GM12878 (cell line): Measurements from ENCODE around the gene ANP32B. TPM values are rescaled to one million over a fixed set of nuclear protein-coding genes. Genes with fewer than 3 reads are reported as not detected.

Experiments
- ATAC-seq: fragments of 200-7000 bp; cut with Tn5 transposase; 3 replicates; pipeline ENCODE4 v1.9.1; 2020; ENCODE audit warnings: mild to moderate bottlenecking, moderate library complexity
- BruUV-seq: library from RNA; stranded (reverse); fragments of 400-500 nt; replicated peaks from 2 replicates; lab custom pipeline; 2021; lab: Mats Ljungman, UMichigan
- CTCF ChIA-PET: fragments of 300-600 bp; sonication (Branson Sonifier 250); formaldehyde crosslinking; extraction: SDS; loops from one replicate; lab custom pipeline; 2021; ENCODE audit warnings: inconsistent platforms; lab: Yijun Ruan, JAX
- POLR2A ChIA-PET: fragments of 350-600 bp; formaldehyde crosslinking; extraction: SDS; loops from one replicate; lab custom pipeline; 2021; ENCODE audit warnings: inconsistent platforms; lab: Charles Lee
- RAD21 ChIA-PET: fragments of 300-600 bp; sonication (Branson Sonifier 250); formaldehyde crosslinking; loops from one replicate; lab custom pipeline; 2023; ENCODE audit warnings: antibody characterized with exemption; ENCODE audit not compliant: unreplicated experiment; lab: Charles Lee
- SMC1A ChIA-PET: fragments of 300-600 bp; sonication (Branson Sonifier 250); formaldehyde crosslinking; loops from one replicate; lab custom pipeline; 2023; ENCODE audit not compliant: unreplicated experiment, uncharacterized antibody; lab: Charles Lee
- DNase-seq: peaks from one replicate; pipeline ENCODE4 v3.0.0-alpha.2; 2011; ENCODE audit warnings: low read depth, low spot score
- FAIRE-seq: peaks from 3 replicates; lab custom pipeline; 2011; peaks lifted over from hg19 to GRCh38; lab: Jason Lieb, UNC
- H2AFZ ChIP-seq: 2 replicates; pipeline ENCODE4 v1.6.0; 2011; ENCODE audit warnings: low read depth, low read length, control low read depth; ENCODE audit not compliant: control insufficient read depth
- H3K27ac ChIP-seq: 2 replicates; pipeline ENCODE4 v1.5.1; 2011; ENCODE audit warnings: control low read depth; ENCODE audit not compliant: control insufficient read depth, insufficient read depth
- H3K27me3 ChIP-seq, 2 experiments: replicated peaks in 1 of 2; 2 replicates each; pipeline versions ENCODE4 v1.6.0 to v1.6.1; 2011; ENCODE audit warnings: low read length in 1 of 2; ENCODE audit not compliant: control insufficient read depth in 2 of 2, insufficient read depth in 2 of 2
- H3K36me3 ChIP-seq, 2 experiments: 2 replicates each; pipeline ENCODE4 v1.5.1; 2011; ENCODE audit warnings: low read length in 1 of 2; ENCODE audit not compliant: control insufficient read depth in 2 of 2, insufficient read depth in 2 of 2
- H3K4me1 ChIP-seq: 2 replicates; pipeline ENCODE4 v1.6.1; 2011; ENCODE audit warnings: mild to moderate bottlenecking, low read length, moderate library complexity, mixed read lengths; ENCODE audit not compliant: control insufficient read depth, insufficient read depth
- H3K4me2 ChIP-seq: 2 replicates; pipeline ENCODE4 v1.6.0; 2011; ENCODE audit warnings: control low read depth; ENCODE audit not compliant: control insufficient read depth, insufficient read depth
- H3K4me3 ChIP-seq: fragments of 200-600 bp; sonication (generic); 2 replicates; pipeline ENCODE4 v1.5.1; 2016
- H3K79me2 ChIP-seq: 2 replicates; pipeline ENCODE4 v1.6.0; 2011; ENCODE audit warnings: low read length; ENCODE audit not compliant: control insufficient read depth, insufficient read depth
- H3K9ac ChIP-seq: 2 replicates; pipeline ENCODE4 v1.8.0; 2011; ENCODE audit warnings: low read length, control low read depth, mixed read lengths; ENCODE audit not compliant: control insufficient read depth, insufficient read depth
- H3K9me3 ChIP-seq: replicated peaks from 3 replicates; pipeline ENCODE4 v1.5.1; 2011; ENCODE audit warnings: mild to moderate bottlenecking, low read length; ENCODE audit not compliant: control insufficient read depth, insufficient read depth
- H4K20me1 ChIP-seq: 2 replicates; pipeline ENCODE4 v1.6.0; 2011; ENCODE audit not compliant: control insufficient read depth, insufficient read depth
- ASH2L ChIP-seq: fragments of 300-600, 200-600 bp; sonication (generic); IDR thresholded peaks from 2 replicates; pipeline ENCODE4 v1.6.1; 2017; ENCODE audit warnings: low read depth, mild to moderate bottlenecking, borderline replicate concordance
- EGR1 ChIP-seq, 2 experiments: IDR thresholded peaks; 1 replicate in 1 of 2; 2 replicates in 1 of 2; pipeline ENCODE4 v1.6.1; 2011 to 2012; ENCODE audit warnings: low read depth in 2 of 2, low read length in 2 of 2, borderline replicate concordance in 1 of 2, mild to moderate bottlenecking in 1 of 2, moderate library complexity in 1 of 2
- KAT2A ChIP-seq: conservative IDR thresholded peaks from 2 replicates; pipeline ENCODE4 v1.6.1; 2011; ENCODE audit warnings: low read depth, low read length; ENCODE audit not compliant: control insufficient read depth
- LARP7 ChIP-seq: fragments of 450-650 bp; IDR thresholded peaks from 2 replicates; pipeline ENCODE4 v1.6.1; 2017; ENCODE audit warnings: mild to moderate bottlenecking
- MEF2B ChIP-seq: fragments of 450-650 bp; IDR thresholded peaks from 2 replicates; pipeline ENCODE4 v1.6.1; 2018; ENCODE audit warnings: mild to moderate bottlenecking, moderate library complexity; ENCODE audit not compliant: partially characterized antibody, poor library complexity, severe bottlenecking
- NFIC ChIP-seq: IDR thresholded peaks from 2 replicates; pipeline ENCODE4 v1.6.1; 2012; ENCODE audit warnings: low read depth, mild to moderate bottlenecking, inconsistent platforms, low read length, moderate library complexity
- NR2C1 ChIP-seq: fragments of 450-650 bp; IDR thresholded peaks from 2 replicates; pipeline ENCODE4 v1.6.1; 2017; ENCODE audit warnings: antibody characterized with exemption, mild to moderate bottlenecking, moderate library complexity
- SP1 ChIP-seq: IDR thresholded peaks from one replicate; pipeline ENCODE4 v1.6.1; 2011; ENCODE audit warnings: low read depth, low read length
- SPI1 ChIP-seq: IDR thresholded peaks from 2 replicates; pipeline ENCODE4 v1.6.1; 2011; ENCODE audit warnings: low read depth, mild to moderate bottlenecking, low read length, moderate library complexity, borderline replicate concordance; ENCODE audit not compliant: insufficient read depth
- ZNF207 ChIP-seq: fragments of 450-650 bp; IDR thresholded peaks from 2 replicates; pipeline ENCODE4 v1.6.1; 2014; ENCODE audit warnings: antibody characterized with exemption, mild to moderate bottlenecking, borderline replicate concordance
- WGBS: methylation state at CpG from one replicate; pipeline ENCODE4 v1.1.6; 2016; ENCODE audit warnings: low lambda C conversion rate; ENCODE audit not compliant: insufficient replicate concordance, insufficient coverage; ENCODE audit errors: missing lambda C conversion rate; 5-methylcytosine and 5-hydroxymethylcytosine counted together
- in situ Hi-C: fragments of 300-500 bp; cut with MboI; formaldehyde crosslinking; loops from 9 replicates; pipeline ENCODE4 v1.14.3; 2018; ENCODE audit warnings: mixed read lengths
- intact Hi-C: fragments of 100-400 bp; cut with micrococcal nuclease; formaldehyde crosslinking; loops from one replicate; pipeline ENCODE4 v1.14.2; 2022; ENCODE audit not compliant: unreplicated experiment
- polyA plus RNA-seq, 11 experiments: library from polyadenylated mRNA; depleted of rRNA in 4 of 11; unstranded in 6 of 11; stranded (reverse) in 5 of 11; fragments of >200 nt; fragmentation: Nextera tagmentation in 4 of 11; fragmentation: Illumina TruSeq in 1 of 11; extraction: Ambion mirVana in 4 of 11; extraction: Trizol in 1 of 11; gene quantifications; 1 replicate in 1 of 11; 2 replicates in 10 of 11; pipeline versions ENCODE4 v1.2.1 to v1.2.3, GENCODE V29; 2011 to 2016; ENCODE audit warnings: inconsistent platforms in 2 of 11, missing spikeins in 2 of 11, low read depth in 1 of 11
- total RNA-seq, 4 experiments: library from RNA; depleted of rRNA in 3 of 4; stranded (reverse); fragments of >200 nt in 3 of 4; fragmentation: Illumina TruSeq in 1 of 4; extraction: Trizol in 1 of 4; gene quantifications; 2 replicates each; pipeline versions ENCODE4 v1.2.1 to v1.2.3, GENCODE V29; 2013 to 2021
- TF ChIP-seq, protein P1 (sequence below): fragments of 450-650 bp; IDR thresholded peaks from 2 replicates; pipeline ENCODE4 v1.6.1; 2016; ENCODE audit warnings: mild to moderate bottlenecking

Gene ANP32B
- total and polyA plus RNA-seq, 10 of the 15 experiments (the other 5 are each of a cell fraction or from before 2014, with no cell fraction given): 24.5 to 419 (median 171) TPM

GRCh38 chr9:97958812-97959511 lies 24.2 kb upstream of the ANP32B start:
- Histone ChIP-seq H3K27me3 (no peaks in the 10 kb centered on the region), H3K9ac (no peak overlapping the region), H3K4me3 (no peak overlapping the region), H3K79me2 (no peaks in the 10 kb centered on the region), H3K4me2 (no peak overlapping the region), H3K36me3 (no peaks in the 10 kb centered on the region), H2AFZ (no peak overlapping the region), H3K4me1 (no peaks in the 10 kb centered on the region), H3K9me3 (no peaks in the 10 kb centered on the region), H4K20me1 (no peaks in the 10 kb centered on the region), H3K27ac (no peak overlapping the region)
- FAIRE-seq: no peak
- ChIA-PET CTCF (interaction anchor here (0.6 to 3.0 kb wide), 3 partner anchors 16 to 234 kb away, joined by 3 to 14 read pairs (median 3); partner anchors contain the start of gene TRMO), POLR2A (interaction anchor here (1.3 kb wide), 1 partner anchor 22 kb away, joined by 3 read pairs; no protein-coding TSS in a partner anchor), SMC1A (interaction anchor here (0.6 to 1.6 kb wide), 2 partner anchors 13 to 25 kb away, joined by 3 to 6 read pairs; no protein-coding TSS in a partner anchor), RAD21 (no interaction called here)
- in situ Hi-C loops (no loop called here), intact Hi-C loops (no loop called here)
- no peak for DNase-seq
- WGBS: 38% methylated on average over 5 of the region's 5 CpGs
- BruUV-seq: no TSS peak
- TF ChIP-seq SPI1 (no peak), ASH2L (no peak), LARP7 (no peak), NFIC (no peak), NR2C1 (no peak)
- ATAC-seq: no peak

- Histone ChIP-seq H2AFZ (no peak overlapping the region), H3K36me3 (no peaks in the 10 kb centered on the region), H3K27me3 (no peaks in the 10 kb centered on the region), H3K4me3 (no peak overlapping the region), H3K9me3 (no peaks in the 10 kb centered on the region), H3K4me1 (no peaks in the 10 kb centered on the region), H3K27ac (no peak overlapping the region), H4K20me1 (no peaks in the 10 kb centered on the region), H3K79me2 (no peaks in the 10 kb centered on the region), H3K9ac (no peak overlapping the region), H3K4me2 (no peak overlapping the region)
- TF ChIP-seq EGR1 (IDR thresholded peaks at IDR 0.05; ENCODE audit: borderline replicate concordance in 1 of 2, low read depth in 2 of 2, low read length in 2 of 2): no peak
- TF ChIP-seq ZNF207: no peak
- no peak for TF ChIP-seq KAT2A
- no peak for TF ChIP-seq MEF2B
- no peak for TF ChIP-seq SP1
- TF ChIP-seq, protein P1, sequence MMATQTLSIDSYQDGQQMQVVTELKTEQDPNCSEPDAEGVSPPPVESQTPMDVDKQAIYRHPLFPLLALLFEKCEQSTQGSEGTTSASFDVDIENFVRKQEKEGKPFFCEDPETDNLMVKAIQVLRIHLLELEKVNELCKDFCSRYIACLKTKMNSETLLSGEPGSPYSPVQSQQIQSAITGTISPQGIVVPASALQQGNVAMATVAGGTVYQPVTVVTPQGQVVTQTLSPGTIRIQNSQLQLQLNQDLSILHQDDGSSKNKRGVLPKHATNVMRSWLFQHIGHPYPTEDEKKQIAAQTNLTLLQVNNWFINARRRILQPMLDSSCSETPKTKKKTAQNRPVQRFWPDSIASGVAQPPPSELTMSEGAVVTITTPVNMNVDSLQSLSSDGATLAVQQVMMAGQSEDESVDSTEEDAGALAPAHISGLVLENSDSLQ: no peak
- no TSS peak for BruUV-seq
- in situ Hi-C loops: no loop called here
- ChIA-PET SMC1A (interaction anchor here (0.6 to 1.6 kb wide), 3 partner anchors 13 to 36 kb away, joined by 3 to 6 read pairs (median 3); no protein-coding TSS in a partner anchor), POLR2A (interaction anchor here (1.3 kb wide), 1 partner anchor 22 kb away, joined by 3 read pairs; no protein-coding TSS in a partner anchor), CTCF (interaction anchor here (0.5 to 3.0 kb wide), 5 partner anchors 36 to 234 kb away, joined by 3 to 14 read pairs (median 3); partner anchors contain the start of gene TRMO), RAD21 (no interaction called here)
- FAIRE-seq: no peak
- no peak for ATAC-seq
- no peak for DNase-seq
- intact Hi-C loops: no loop called here
These were observed 23.6 kb upstream of the ANP32B start for GRCh38 chr9:97959585-97959984.
